HFF-Myc (cell line): ENCODE measurements around the gene ENTPD8.

Experiments used
- DNase-seq: peaks from one replicate; pipeline ENCODE4 v3.0.0-alpha.2; 2011; ENCODE audit warnings: low read depth; ENCODE audit errors: extremely low read depth
- H3K4me3 ChIP-seq: replicated peaks from 2 replicates; pipeline ENCODE4 v1.5.1; 2011; ENCODE audit warnings: low read depth, mild to moderate bottlenecking, control low read depth, low read length
- TF ChIP-seq, protein P1 (sequence below): IDR thresholded peaks from 2 replicates; pipeline ENCODE4 v1.5.1; 2012; ENCODE audit warnings: mild to moderate bottlenecking, low read depth, low read length, control low read depth; ENCODE audit errors: missing control alignments

The ENTPD8 gene

DNA sequence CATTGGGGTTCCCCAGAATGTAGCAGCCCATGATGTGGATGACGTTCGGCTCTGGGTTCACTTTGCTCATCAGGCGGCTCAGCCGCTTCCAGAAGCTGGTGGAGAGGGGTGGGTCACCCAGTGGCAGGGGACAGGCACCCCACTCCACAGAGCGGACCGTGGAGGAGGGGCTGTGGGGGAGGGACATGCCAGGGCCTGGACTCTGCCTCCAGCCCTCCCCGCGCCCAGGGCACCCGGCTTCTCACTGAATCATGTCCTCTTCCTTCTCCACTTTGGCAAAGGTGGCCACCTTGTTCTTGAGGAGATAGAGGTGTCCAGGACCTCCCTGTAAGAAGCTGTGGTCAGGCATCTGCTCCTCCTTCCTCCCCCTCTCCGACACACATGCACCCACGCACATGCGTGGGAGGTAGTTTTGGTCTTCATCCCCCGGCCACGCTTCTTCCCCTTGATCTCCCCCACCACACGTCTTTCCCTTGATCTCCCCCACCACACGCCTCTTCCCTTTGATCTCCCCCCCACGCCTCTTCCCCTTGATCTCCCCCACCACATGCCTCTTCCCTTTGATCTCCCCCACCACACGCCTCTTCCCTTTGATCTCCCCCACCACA, 8.9 kb upstream of the ENTPD8 start:
- TF ChIP-seq, protein P1, sequence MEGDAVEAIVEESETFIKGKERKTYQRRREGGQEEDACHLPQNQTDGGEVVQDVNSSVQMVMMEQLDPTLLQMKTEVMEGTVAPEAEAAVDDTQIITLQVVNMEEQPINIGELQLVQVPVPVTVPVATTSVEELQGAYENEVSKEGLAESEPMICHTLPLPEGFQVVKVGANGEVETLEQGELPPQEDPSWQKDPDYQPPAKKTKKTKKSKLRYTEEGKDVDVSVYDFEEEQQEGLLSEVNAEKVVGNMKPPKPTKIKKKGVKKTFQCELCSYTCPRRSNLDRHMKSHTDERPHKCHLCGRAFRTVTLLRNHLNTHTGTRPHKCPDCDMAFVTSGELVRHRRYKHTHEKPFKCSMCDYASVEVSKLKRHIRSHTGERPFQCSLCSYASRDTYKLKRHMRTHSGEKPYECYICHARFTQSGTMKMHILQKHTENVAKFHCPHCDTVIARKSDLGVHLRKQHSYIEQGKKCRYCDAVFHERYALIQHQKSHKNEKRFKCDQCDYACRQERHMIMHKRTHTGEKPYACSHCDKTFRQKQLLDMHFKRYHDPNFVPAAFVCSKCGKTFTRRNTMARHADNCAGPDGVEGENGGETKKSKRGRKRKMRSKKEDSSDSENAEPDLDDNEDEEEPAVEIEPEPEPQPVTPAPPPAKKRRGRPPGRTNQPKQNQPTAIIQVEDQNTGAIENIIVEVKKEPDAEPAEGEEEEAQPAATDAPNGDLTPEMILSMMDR = no peak
- DNase-seq = no peak
- no peak overlapping the region for H3K4me3 ChIP-seq

DNA sequence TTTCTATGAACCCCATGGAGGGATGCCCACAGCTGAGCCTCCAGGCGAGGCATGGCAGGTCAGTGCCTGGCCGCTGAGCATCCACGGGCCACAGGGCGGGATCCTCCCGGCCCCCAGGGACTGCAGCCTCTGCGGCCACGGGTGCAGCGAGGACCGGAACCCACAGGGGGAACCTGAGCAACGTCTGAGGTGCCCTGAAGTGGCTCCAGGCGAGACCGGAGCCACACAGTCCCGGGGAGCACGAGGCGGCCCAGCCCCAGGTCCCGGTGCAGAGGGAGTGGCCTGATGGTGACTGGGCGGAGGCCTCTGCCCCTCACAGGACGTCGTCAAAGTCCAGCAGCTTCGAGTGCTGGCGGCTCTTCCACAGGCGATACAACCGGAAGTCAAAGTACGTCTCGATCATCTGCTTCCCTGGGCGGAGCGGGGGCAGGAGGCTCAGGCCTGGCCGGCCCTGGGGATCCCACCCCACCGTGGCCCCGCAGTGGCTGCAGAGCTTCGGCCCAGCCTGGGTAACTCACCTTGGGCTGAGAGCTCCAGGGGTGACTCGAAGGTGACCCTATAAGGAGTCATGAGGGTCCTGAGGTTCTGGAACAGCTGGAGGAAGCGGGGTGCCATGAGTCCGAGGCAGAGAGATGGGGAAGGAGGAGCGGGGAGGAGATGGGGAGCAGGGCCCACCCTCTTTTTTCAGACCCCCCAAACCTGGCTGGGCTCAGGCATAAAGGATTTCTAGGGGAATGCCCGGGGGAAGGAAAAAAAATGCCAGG, 8.1 kb upstream of the ENTPD8 start:
- no peak for DNase-seq
- no peak overlapping the region for H3K4me3 ChIP-seq
- TF ChIP-seq, protein P1 = no peak

DNA sequence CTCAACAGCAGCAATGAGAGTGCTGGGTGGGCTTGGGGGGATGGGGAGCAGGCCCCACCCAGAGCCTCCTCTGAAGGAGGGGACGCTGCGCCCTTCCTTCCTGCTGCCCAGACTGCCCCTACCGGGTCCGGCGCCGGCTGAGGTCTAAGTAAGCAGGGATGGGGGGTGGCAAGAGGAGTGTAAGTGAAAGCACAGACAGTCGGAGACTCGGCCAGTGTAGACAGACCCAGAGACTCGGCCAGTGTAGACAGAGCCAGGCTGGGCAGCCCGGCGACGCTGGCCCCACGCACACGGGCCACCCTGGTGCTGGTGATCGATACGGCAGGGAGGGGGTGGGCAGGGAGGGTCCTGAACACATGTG, 7.4 kb upstream of the ENTPD8 start:
- TF ChIP-seq, protein P1 = no peak
- DNase-seq = no peak
- H3K4me3 ChIP-seq = no peak overlapping the region

DNA sequence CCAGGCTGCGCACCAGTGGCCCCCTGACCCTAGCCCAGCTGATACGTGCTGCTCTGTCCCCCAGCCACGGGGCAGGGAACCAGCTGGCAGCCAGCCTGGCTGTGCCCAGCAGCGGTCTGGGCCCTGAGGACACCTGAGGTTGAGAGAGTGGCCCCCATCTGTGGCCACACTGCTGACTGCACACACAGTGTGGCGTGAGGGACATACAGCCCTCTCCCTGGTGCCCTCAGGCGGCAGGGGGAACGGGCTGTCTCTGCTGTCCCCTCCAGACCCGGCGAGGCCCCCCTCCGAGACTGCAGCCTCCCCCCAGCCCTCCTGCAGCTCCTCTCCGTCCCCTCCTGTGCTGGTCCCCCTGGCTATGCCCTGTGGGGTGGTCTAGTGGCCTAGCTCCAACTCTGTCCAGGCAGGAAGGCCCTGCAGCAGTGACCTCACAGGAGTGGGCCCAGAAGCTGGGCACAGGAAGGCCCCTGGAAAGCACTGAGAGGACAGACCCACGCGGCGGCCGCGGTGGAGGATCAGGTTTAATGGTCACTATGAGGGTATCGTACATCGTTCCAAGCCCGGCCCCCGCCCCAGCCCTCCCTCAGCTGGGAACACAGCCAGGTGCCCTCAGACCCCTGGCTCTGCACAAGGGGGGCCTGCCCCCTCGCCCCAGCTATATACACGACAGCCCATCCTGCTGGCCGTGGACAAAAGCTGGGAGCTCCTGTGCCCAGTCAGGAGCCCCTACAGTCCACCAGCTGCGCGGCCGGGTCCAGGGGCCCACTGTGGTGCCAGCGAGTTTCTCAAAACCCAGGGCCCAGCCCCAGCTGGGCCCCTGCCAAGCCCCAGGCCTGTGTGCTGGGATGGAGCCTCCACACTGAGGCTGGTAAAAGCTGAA, 6.8 kb upstream of the ENTPD8 start:
- H3K4me3 ChIP-seq = no peak overlapping the region
- TF ChIP-seq, protein P1 = no peak
- no peak for DNase-seq

DNA sequence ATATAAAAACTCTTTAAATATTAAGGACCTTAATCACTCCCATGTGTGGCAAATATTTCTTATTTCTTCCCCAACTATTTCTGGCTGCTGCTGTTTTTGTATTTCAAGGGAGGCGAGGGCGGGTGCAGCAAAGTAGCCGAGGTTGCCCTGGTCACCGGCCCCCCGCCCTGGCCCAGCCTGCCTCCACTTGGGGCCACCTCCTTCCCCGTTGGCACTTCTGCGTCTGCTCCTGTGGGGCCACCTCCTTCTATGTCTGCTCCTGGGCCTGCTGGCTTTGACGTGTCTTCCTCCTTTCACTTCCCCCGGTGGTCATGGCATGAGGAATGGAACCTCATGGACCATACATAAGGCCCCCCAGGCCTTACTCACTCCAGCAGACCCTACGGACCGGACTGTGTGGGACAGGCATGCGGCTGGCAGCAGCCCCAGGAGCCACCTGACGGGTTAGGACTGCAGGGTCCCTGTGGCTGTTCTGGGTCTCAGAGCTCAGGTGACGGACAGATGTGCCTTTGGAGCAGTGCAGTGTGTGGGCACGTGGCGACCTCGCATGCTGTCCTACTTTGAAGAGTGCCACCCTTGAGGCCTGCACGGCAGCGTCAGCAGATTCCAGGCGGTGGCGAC, 5.8 kb upstream of the ENTPD8 start:
- TF ChIP-seq, protein P1 = no peak
- H3K4me3 ChIP-seq = no peak overlapping the region
- DNase-seq = no peak

DNA sequence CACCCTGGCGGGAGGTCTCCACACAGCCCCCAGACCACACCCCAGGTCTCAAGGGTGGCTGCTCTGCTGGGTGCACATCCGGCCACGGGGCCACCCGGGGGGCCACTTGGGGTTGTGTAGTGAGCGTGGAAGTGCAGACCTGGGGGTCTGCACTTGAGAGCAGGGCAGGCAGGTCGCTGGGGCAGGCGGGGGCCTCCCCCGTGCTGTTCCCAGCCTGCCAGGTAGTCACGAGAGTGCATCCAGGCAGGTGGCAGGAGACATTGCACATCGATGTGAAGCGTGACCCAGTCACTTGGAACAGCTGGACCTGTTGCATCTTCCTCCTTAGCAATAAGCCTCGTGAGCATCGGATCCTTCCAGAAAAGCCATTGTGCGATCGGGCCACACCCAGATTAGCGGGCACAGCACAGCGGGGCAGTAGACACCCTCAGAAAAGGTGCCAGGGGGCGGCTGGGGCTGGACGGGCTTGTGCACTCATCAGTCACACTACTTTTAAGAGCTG, 4.8 kb upstream of the ENTPD8 start:
- TF ChIP-seq, protein P1 = no peak
- DNase-seq = no peak
- no peak overlapping the region for H3K4me3 ChIP-seq
